ENCODE measurements around the gene DCAF17. TPM values are rescaled to one million over a fixed set of nuclear protein-coding genes. Genes with fewer than 3 reads are reported as not detected.
"Not testable (repeated sequence)": the region's sequence is repeated elsewhere in the genome, so short reads cannot be mapped to it uniquely, and the experiment has no call there.

The DCAF17 gene
- total RNA-seq, 5 donors from 2014 or later (not counting 1 experiment from before 2014, with no cell fraction given) = 21.1 to 24.6 (median 23.9) TPM

DNA sequence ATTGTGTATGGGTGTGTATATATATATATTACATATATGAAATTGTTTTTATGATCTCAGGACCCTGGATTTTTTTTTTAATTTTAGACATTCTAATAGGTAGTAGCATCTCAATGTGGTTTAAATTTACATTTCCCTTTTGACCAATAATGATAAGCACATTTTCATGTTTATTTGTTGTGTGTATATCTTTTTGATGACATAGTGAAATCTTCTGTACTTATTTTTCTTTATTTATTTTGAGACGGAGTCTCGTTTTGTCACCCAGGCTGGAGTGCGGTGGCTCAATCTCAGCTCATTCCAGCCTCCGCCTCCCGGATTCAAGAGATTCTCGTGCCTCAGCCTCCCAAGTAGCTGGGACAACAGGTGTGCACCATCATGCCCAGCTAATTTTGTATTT is 53.2 kb downstream of the DCAF17 start:
- peaks cover 2% of the 10 kb centered on the region for H3K9me3 ChIP-seq
- ATAC-seq (replicated peaks in 1 of 4) (no peak), DNase-seq (no peak)
- no peak overlapping the region for H3K27ac ChIP-seq (ENCODE audit: low read length)
- POLR2A ChIA-PET = no interaction called here
- no peaks in the 10 kb centered on the region for H3K4me1 ChIP-seq (ENCODE audit: control insufficient read depth in 1 of 2, extremely low read depth in 1 of 2, insufficient read depth in 2 of 2, low read length in 2 of 2)
- no peak overlapping the region for H3K27ac Mint-ChIP-seq
- H3K4me3 ChIP-seq (ENCODE audit: control insufficient read depth in 1 of 2, extremely low read depth in 1 of 2, low read length in 1 of 2) = no peak overlapping the region
- H3K27me3 ChIP-seq (replicated peaks in 1 of 2; ENCODE audit: control insufficient read depth in 2 of 2, extremely low read depth in 1 of 2, insufficient read depth in 2 of 2, low read length in 1 of 2) = no peaks in the 10 kb centered on the region
- peaks cover 58% of the 10 kb centered on the region for H3K36me3 Mint-ChIP-seq
- H3K4me3 Mint-ChIP-seq = no peak overlapping the region
- H3K9me3 Mint-ChIP-seq = peaks cover 3 to 9% (median 9%) of the 10 kb centered on the region in 3 donors
- peaks cover 0 to 11% of the 10 kb centered on the region in 2 donors for H3K36me3 ChIP-seq (ENCODE audit: control insufficient read depth in 2 of 2, extremely low read depth in 1 of 2, insufficient read depth in 1 of 2, low read length in 1 of 2)
- H3K27me3 Mint-ChIP-seq = no peaks in the 10 kb centered on the region
- 97% methylated on average over 5 of the region's 6 CpGs for WGBS (ENCODE audit: insufficient coverage)
- CTCF ChIA-PET = interaction anchor here in 1 of 2 donors (0.6 kb wide), 1 partner anchor 1027 kb away, joined by 3 read pairs; no protein-coding TSS in a partner anchor
- peaks cover 10 to 17% (median 13%) of the 10 kb centered on the region in 3 donors for H3K4me1 Mint-ChIP-seq

DNA sequence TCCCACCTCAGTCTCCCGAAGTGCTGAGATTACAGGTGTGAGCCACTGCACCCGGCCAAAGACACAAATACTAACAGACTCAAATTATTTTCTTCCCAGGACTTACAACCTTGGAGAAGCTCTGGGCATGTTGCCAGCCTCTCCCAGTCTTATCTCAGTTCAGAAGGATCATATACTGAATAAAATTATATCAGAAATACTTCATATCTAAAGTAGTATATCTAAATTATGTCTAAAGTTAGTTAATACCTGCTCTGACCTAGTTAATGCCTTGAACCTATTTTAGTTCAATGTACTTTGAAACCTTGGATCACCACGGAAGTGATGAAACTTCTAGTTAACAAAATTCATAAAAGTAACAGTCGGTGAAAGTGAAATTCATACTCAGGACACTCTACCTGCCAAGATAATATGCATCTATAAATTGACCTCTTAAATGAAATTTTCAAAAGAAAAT is 53.8 kb downstream of the DCAF17 start:
- POLR2A ChIA-PET = no interaction called here
- H3K27ac Mint-ChIP-seq = no peak overlapping the region
- peaks cover 10 to 14% (median 13%) of the 10 kb centered on the region in 3 donors for H3K4me1 Mint-ChIP-seq
- ATAC-seq (replicated peaks in 1 of 4) (no peak), DNase-seq (no peak)
- Histone ChIP-seq H3K4me3 (ENCODE audit: control insufficient read depth in 1 of 2, extremely low read depth in 1 of 2, low read length in 1 of 2) (no peak overlapping the region), H3K27ac (ENCODE audit: low read length) (no peak overlapping the region), H3K4me1 (ENCODE audit: control insufficient read depth in 1 of 2, extremely low read depth in 1 of 2, insufficient read depth in 2 of 2, low read length in 2 of 2) (no peaks in the 10 kb centered on the region), H3K36me3 (ENCODE audit: control insufficient read depth in 2 of 2, extremely low read depth in 1 of 2, insufficient read depth in 1 of 2, low read length in 1 of 2) (peaks cover 0 to 9% of the 10 kb centered on the region in 2 donors), H3K9me3 (peaks cover 2% of the 10 kb centered on the region), H3K27me3 (replicated peaks in 1 of 2; ENCODE audit: control insufficient read depth in 2 of 2, extremely low read depth in 1 of 2, insufficient read depth in 2 of 2, low read length in 1 of 2) (no peaks in the 10 kb centered on the region)
- no CpG with 5 or more reads among the region's 4 CpGs for WGBS (ENCODE audit: insufficient coverage)
- CTCF ChIA-PET = no interaction called here
- peaks cover 52% of the 10 kb centered on the region for H3K36me3 Mint-ChIP-seq
- no peak overlapping the region for H3K4me3 Mint-ChIP-seq
- peaks cover 3 to 9% (median 9%) of the 10 kb centered on the region in 3 donors for H3K9me3 Mint-ChIP-seq
- no peaks in the 10 kb centered on the region for H3K27me3 Mint-ChIP-seq

DNA sequence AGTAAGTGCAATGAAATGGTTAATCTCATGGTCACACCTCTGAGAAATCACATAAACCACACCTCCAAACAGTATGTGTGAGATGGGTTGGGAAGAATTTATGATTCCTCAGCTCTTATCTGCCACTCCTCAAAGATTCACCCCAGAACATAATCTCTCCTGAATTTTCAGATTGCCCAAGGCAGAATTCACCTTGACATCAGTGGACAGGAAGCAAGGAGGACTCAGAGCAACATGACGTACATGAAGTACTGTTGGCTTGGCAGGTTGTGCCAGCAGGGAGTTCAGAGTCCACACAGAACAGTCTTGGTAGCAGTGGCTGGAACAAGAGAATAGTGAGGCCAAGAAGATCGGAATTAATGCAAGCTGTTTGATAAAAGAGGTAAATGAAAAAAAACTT is 56.6 kb downstream of the DCAF17 start:
- CTCF ChIA-PET = no interaction called here
- no peak overlapping the region for H3K4me3 Mint-ChIP-seq
- Histone ChIP-seq H3K4me3 (ENCODE audit: control insufficient read depth in 1 of 2, extremely low read depth in 1 of 2, low read length in 1 of 2) (no peak overlapping the region), H3K4me1 (ENCODE audit: control insufficient read depth in 1 of 2, extremely low read depth in 1 of 2, insufficient read depth in 2 of 2, low read length in 2 of 2) (no peaks in the 10 kb centered on the region), H3K27ac (ENCODE audit: low read length) (no peak overlapping the region), H3K9me3 (peaks cover 2% of the 10 kb centered on the region), H3K36me3 (ENCODE audit: control insufficient read depth in 2 of 2, extremely low read depth in 1 of 2, insufficient read depth in 1 of 2, low read length in 1 of 2) (peaks cover 0 to 6% of the 10 kb centered on the region in 2 donors), H3K27me3 (replicated peaks in 1 of 2; ENCODE audit: control insufficient read depth in 2 of 2, extremely low read depth in 1 of 2, insufficient read depth in 2 of 2, low read length in 1 of 2) (no peaks in the 10 kb centered on the region)
- no peaks in the 10 kb centered on the region for H3K27me3 Mint-ChIP-seq
- no peak overlapping the region for H3K27ac Mint-ChIP-seq
- peaks cover 36% of the 10 kb centered on the region for H3K36me3 Mint-ChIP-seq
- ATAC-seq (replicated peaks in 1 of 4) = no peak
- no peak for DNase-seq
- H3K9me3 Mint-ChIP-seq = peaks cover 3 to 9% (median 9%) of the 10 kb centered on the region in 3 donors
- H3K4me1 Mint-ChIP-seq = no peaks in the 10 kb centered on the region
- WGBS (ENCODE audit: insufficient coverage) = 95% methylated on average over 2 of the region's 2 CpGs
- POLR2A ChIA-PET = interaction anchor here in 1 of 2 donors (0.7 kb wide), 1 partner anchor 277 kb away, joined by 3 read pairs; no protein-coding TSS in a partner anchor

- Histone ChIP-seq H3K27ac (ENCODE audit: low read length) (no peak overlapping the region), H3K36me3 (ENCODE audit: control insufficient read depth in 2 of 2, extremely low read depth in 1 of 2, insufficient read depth in 1 of 2, low read length in 1 of 2) (peaks cover 0 to 6% of the 10 kb centered on the region in 2 donors), H3K27me3 (replicated peaks in 1 of 2; ENCODE audit: control insufficient read depth in 2 of 2, extremely low read depth in 1 of 2, insufficient read depth in 2 of 2, low read length in 1 of 2) (no peaks in the 10 kb centered on the region), H3K9me3 (peaks cover 2% of the 10 kb centered on the region), H3K4me3 (ENCODE audit: control insufficient read depth in 1 of 2, extremely low read depth in 1 of 2, low read length in 1 of 2) (no peak overlapping the region), H3K4me1 (ENCODE audit: control insufficient read depth in 1 of 2, extremely low read depth in 1 of 2, insufficient read depth in 2 of 2, low read length in 2 of 2) (no peaks in the 10 kb centered on the region)
- WGBS (ENCODE audit: insufficient coverage) = 87% methylated on average over 2 of the region's 3 CpGs
- no peak overlapping the region for H3K27ac Mint-ChIP-seq
- H3K9me3 Mint-ChIP-seq = peaks cover 3 to 10% (median 9%) of the 10 kb centered on the region in 3 donors
- POLR2A ChIA-PET = interaction anchor here in 1 of 2 donors (0.7 kb wide), 1 partner anchor 277 kb away, joined by 3 read pairs; no protein-coding TSS in a partner anchor
- DNase-seq (no peak), ATAC-seq (replicated peaks in 1 of 4) (no peak)
- CTCF ChIA-PET = no interaction called here
- no peak overlapping the region for H3K4me3 Mint-ChIP-seq
- H3K36me3 Mint-ChIP-seq = peaks cover 37% of the 10 kb centered on the region
- no peaks in the 10 kb centered on the region for H3K27me3 Mint-ChIP-seq
- H3K4me1 Mint-ChIP-seq = no peaks in the 10 kb centered on the region
These were observed 57.3 kb downstream of the DCAF17 start for GRCh38 chr2:171491292-171491691.

GRCh38 chr2:171492664-171493063 is 58.6 kb downstream of the DCAF17 start:
- no peaks in the 10 kb centered on the region for H3K27me3 ChIP-seq (replicated peaks in 1 of 2; ENCODE audit: control insufficient read depth in 2 of 2, extremely low read depth in 1 of 2, insufficient read depth in 2 of 2, low read length in 1 of 2)
- H3K27ac ChIP-seq (ENCODE audit: low read length) = no peak overlapping the region
- DNase-seq = no peak
- H3K9me3 ChIP-seq = peaks cover 2% of the 10 kb centered on the region
- H3K4me3 ChIP-seq (ENCODE audit: control insufficient read depth in 1 of 2, extremely low read depth in 1 of 2, low read length in 1 of 2) = no peak overlapping the region
- POLR2A ChIA-PET = no interaction called here
- CTCF ChIA-PET = no interaction called here
- H3K4me3 Mint-ChIP-seq = no peak overlapping the region
- peaks cover 0 to 6% of the 10 kb centered on the region in 2 donors for H3K36me3 ChIP-seq (ENCODE audit: control insufficient read depth in 2 of 2, extremely low read depth in 1 of 2, insufficient read depth in 1 of 2, low read length in 1 of 2)
- H3K27ac Mint-ChIP-seq = no peak overlapping the region
- no peaks in the 10 kb centered on the region for H3K27me3 Mint-ChIP-seq
- H3K4me1 Mint-ChIP-seq = no peaks in the 10 kb centered on the region
- no peak for ATAC-seq (replicated peaks in 1 of 4)
- peaks cover 35% of the 10 kb centered on the region for H3K36me3 Mint-ChIP-seq
- 100% methylated on average over 1 of the region's 6 CpGs for WGBS (ENCODE audit: insufficient coverage)
- no peaks in the 10 kb centered on the region for H3K4me1 ChIP-seq (ENCODE audit: control insufficient read depth in 1 of 2, extremely low read depth in 1 of 2, insufficient read depth in 2 of 2, low read length in 2 of 2)
- peaks cover 6 to 16% (median 11%) of the 10 kb centered on the region in 3 donors for H3K9me3 Mint-ChIP-seq

DNA sequence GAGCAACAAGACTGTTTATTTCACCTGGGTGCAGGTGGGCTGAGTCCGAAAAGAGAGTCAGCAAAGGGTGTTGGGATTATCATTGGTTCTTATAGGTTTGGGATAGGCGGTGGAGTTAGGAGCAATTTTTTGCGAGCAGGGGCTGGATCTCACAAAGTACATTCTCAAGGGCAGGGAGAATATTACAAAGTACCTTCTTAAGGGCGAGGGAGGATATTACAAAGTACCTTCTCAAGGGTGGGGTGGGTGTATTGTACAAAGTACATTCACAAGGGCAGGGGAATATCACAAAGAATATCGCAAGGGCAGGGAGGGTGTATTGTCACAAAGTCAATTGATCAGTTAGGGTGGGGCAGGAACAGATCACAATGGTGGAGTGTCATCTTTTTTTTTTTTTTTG is 63.6 kb downstream of the DCAF17 start:
- DNase-seq; H3K4me3 ChIP-seq (ENCODE audit: control insufficient read depth in 1 of 2, extremely low read depth in 1 of 2, low read length in 1 of 2); CTCF ChIA-PET; H3K27me3 ChIP-seq (replicated peaks in 1 of 2; ENCODE audit: control insufficient read depth in 2 of 2, extremely low read depth in 1 of 2, insufficient read depth in 2 of 2, low read length in 1 of 2); POLR2A ChIA-PET; H3K27ac Mint-ChIP-seq; H3K4me3 Mint-ChIP-seq; H3K4me1 Mint-ChIP-seq; ATAC-seq (replicated peaks in 1 of 4); H3K27me3 Mint-ChIP-seq; H3K9me3 ChIP-seq; H3K9me3 Mint-ChIP-seq; H3K27ac ChIP-seq (ENCODE audit: low read length); H3K4me1 ChIP-seq (ENCODE audit: control insufficient read depth in 1 of 2, extremely low read depth in 1 of 2, insufficient read depth in 2 of 2, low read length in 2 of 2); H3K36me3 ChIP-seq (ENCODE audit: control insufficient read depth in 2 of 2, extremely low read depth in 1 of 2, insufficient read depth in 1 of 2, low read length in 1 of 2): not testable (repeated sequence)
- WGBS (ENCODE audit: insufficient coverage) = 100% methylated on average over 2 of the region's 5 CpGs
- H3K36me3 Mint-ChIP-seq = peaks cover 13% of the 10 kb centered on the region

All from T-cell (primary cell).